HEK293T (cell line): Measurements from ENCODE around the gene LGALSL.

ENCODE experiments used
- ELF4 ChIP-seq: fragments of 450-650 bp; IDR thresholded peaks from 2 replicates; pipeline ENCODE4 v1.6.1; 2017; ENCODE audit warnings: antibody characterized with exemption
- FOXA1 ChIP-seq: fragments of 450-650 bp; IDR thresholded peaks from 2 replicates; pipeline ENCODE4 v1.6.1; 2016; ENCODE audit warnings: mild to moderate bottlenecking
- FOXK2 ChIP-seq: fragments of 450-650 bp; IDR thresholded peaks from 2 replicates; pipeline ENCODE4 v1.6.1; 2016; ENCODE audit warnings: mild to moderate bottlenecking
- FOXM1 ChIP-seq: fragments of 450-650 bp; IDR thresholded peaks from 2 replicates; pipeline ENCODE4 v1.6.1; 2017; ENCODE audit warnings: mild to moderate bottlenecking, borderline replicate concordance
- NFRKB ChIP-seq: fragments of 450-650 bp; IDR thresholded peaks from 2 replicates; pipeline ENCODE4 v1.6.1; 2016; ENCODE audit warnings: mild to moderate bottlenecking, moderate library complexity
- PKNOX1 ChIP-seq: fragments of 450-650 bp; IDR thresholded peaks from 2 replicates; pipeline ENCODE4 v1.6.1; 2016
- SP1 ChIP-seq: fragments of 450-650 bp; IDR thresholded peaks from 2 replicates; pipeline ENCODE4 v1.6.1; 2017
- TARDBP ChIP-seq: fragments of 450-650 bp; IDR thresholded peaks from 2 replicates; pipeline ENCODE4 v1.6.1; 2016
- ZNF384 ChIP-seq: fragments of 450-650 bp; IDR thresholded peaks from 2 replicates; pipeline ENCODE4 v1.6.1; 2016

- TF ChIP-seq NFRKB (no peak), ELF4 (no peak), FOXK2 (no peak), SP1 (no peak), TARDBP (no peak), FOXM1 (no peak), FOXA1 (no peak), ZNF384 (no peak), PKNOX1 (no peak)
Observed at GRCh38 chr2:64421201-64421600, 32.8 kb upstream of the LGALSL start.
